ENCODE measurements around the gene PPP4R3B.

DNA sequence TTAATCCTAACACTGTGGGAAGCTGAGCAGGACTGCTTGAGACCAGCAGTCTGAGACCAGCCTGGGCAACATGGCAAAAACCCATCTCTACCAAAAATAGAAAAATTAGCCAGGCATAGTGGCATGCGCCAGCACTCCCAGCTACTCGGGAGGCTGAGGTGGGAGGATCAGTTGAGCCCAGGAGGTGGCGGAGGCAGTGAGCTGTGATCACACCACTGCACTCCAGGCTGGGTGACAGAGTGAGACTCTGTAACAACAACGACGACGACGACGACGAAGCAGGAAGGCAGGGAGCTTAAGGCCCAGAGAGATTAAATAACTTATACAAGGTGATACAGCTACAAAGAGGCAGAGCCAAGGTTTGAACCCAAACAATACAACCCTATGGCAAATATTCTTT, 60.6 kb downstream of the PPP4R3B start:
- TF ChIP-seq POLR2A (IDR thresholded peaks at IDR 0.05; ENCODE audit: low read depth, low read length): no peak
- TF ChIP-seq POLR2AphosphoS5 (IDR thresholded peaks at IDR 0.05; ENCODE audit: low read depth, low read length): no peak

Data from GM12892 (cell line).